ENCODE results near the gene PGS1.

- TF ChIP-seq EP300 (IDR thresholded peaks at IDR 0.05) (no peak), POLR2AphosphoS5 (IDR thresholded peaks at IDR 0.05) (no peak), CTCF (IDR thresholded peaks at IDR 0.05) (no peak)
Measured at GRCh38 chr17:78446833-78447232, 68.4 kb downstream of the PGS1 start.

Measured in stomach (tissue), 4 donors.